ENCODE results near the gene UNC13C. TPM values are rescaled to one million over a fixed set of nuclear protein-coding genes. Genes with fewer than 3 reads are reported as not detected.

Gene UNC13C
- total and polyA plus RNA-seq, 2 of the 13 experiments (the other 11 are each of a cell fraction or from before 2014, with no cell fraction given): 0.04 TPM; not detected in 1

DNA sequence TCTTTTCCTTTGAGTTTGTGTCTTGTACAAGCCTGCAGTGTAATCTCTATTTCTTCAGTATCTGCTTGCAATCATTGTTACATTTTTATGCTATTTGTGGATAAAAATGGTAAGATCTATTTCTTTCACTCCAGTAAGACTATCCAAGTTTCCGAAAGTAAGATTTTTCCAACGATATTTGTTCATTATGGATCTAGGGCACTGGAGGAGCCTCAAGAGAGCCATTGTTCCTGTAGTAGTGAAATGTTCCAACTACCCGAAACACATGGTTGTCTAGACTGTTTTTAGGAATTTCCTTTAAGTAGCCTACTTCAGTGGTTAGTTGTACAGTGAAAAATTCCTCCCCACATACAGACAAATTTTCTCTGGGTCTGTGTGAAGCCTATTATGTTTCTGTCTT, 621.1 kb downstream of the UNC13C start:
- no peaks in the 10 kb centered on the region for H3K79me2 ChIP-seq (ENCODE audit: insufficient read depth, low read length)
- no peak overlapping the region for H3K4me3 ChIP-seq (replicated peaks in 1 of 3; ENCODE audit: insufficient read depth in 1 of 3, low read depth in 2 of 3, low read length in 3 of 3)
- ChIA-PET POLR2A (no interaction called here), CTCF (ENCODE audit: low intra/inter-chr PET ratio, low total read pairs) (no interaction called here)
- in situ Hi-C loops (cut with HindIII; ENCODE audit: extremely low pct_ligation_motif_present, low pct_unique_long_range_greater_than_20kb): no loop called here
- BruUV-seq (replicated peaks): no TSS peak
- no peaks in the 10 kb centered on the region for H4K20me1 ChIP-seq (ENCODE audit: insufficient read depth, low read length)
- DNase-seq (ENCODE audit: low spot score): no peak
- 0% methylated on average over 3 of the region's 3 CpGs for WGBS (ENCODE audit: low lambda C conversion rate)
- H3K4me1 ChIP-seq (ENCODE audit: insufficient read depth, low read length): no peaks in the 10 kb centered on the region
- no peaks in the 10 kb centered on the region for H3K36me3 ChIP-seq (replicated peaks in 1 of 2; ENCODE audit: control insufficient read depth in 1 of 2, insufficient read depth in 2 of 2, low read length in 2 of 2)
- TF ChIP-seq ZFX (CRISPR knock-in tag; IDR thresholded peaks at IDR 0.05; ENCODE audit: low read depth) (no peak), ZNF260 (CRISPR knock-in tag; IDR thresholded peaks at IDR 0.05; ENCODE audit: borderline replicate concordance, low read depth) (no peak), TMF1 (CRISPR knock-in tag; IDR thresholded peaks at IDR 0.05; ENCODE audit: low read depth) (no peak), SRY (CRISPR knock-in tag; IDR thresholded peaks at IDR 0.05) (no peak), ZNF446 (CRISPR knock-in tag; IDR thresholded peaks at IDR 0.05) (no peak), FOSL2 (CRISPR knock-in tag; IDR thresholded peaks at IDR 0.05) (no peak), GATAD1 (CRISPR knock-in tag; IDR thresholded peaks at IDR 0.05) (no peak), KDM2A (CRISPR knock-in tag; IDR thresholded peaks at IDR 0.05; ENCODE audit: borderline replicate concordance, low read depth) (no peak), NPAS2 (CRISPR knock-in tag; IDR thresholded peaks at IDR 0.05; ENCODE audit: borderline replicate concordance) (no peak), POLR2A (IDR thresholded peaks at IDR 0.05; ENCODE audit: insufficient read depth in 1 of 2, low read depth in 2 of 2, low read length in 2 of 2) (no peak), HCFC1 (IDR thresholded peaks at IDR 0.05; ENCODE audit: low read depth, low read length) (no peak), ZNF75D (CRISPR knock-in tag; IDR thresholded peaks at IDR 0.05; ENCODE audit: borderline replicate concordance) (no peak)
- TF ChIP-seq, protein P1, sequence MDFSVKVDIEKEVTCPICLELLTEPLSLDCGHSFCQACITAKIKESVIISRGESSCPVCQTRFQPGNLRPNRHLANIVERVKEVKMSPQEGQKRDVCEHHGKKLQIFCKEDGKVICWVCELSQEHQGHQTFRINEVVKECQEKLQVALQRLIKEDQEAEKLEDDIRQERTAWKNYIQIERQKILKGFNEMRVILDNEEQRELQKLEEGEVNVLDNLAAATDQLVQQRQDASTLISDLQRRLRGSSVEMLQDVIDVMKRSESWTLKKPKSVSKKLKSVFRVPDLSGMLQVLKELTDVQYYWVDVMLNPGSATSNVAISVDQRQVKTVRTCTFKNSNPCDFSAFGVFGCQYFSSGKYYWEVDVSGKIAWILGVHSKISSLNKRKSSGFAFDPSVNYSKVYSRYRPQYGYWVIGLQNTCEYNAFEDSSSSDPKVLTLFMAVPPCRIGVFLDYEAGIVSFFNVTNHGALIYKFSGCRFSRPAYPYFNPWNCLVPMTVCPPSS (IDR thresholded peaks at IDR 0.05): no peak
- TF ChIP-seq, protein P2, sequence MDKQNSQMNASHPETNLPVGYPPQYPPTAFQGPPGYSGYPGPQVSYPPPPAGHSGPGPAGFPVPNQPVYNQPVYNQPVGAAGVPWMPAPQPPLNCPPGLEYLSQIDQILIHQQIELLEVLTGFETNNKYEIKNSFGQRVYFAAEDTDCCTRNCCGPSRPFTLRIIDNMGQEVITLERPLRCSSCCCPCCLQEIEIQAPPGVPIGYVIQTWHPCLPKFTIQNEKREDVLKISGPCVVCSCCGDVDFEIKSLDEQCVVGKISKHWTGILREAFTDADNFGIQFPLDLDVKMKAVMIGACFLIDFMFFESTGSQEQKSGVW (CRISPR knock-in tag; IDR thresholded peaks at IDR 0.05; ENCODE audit: borderline replicate concordance): no peak
- TF ChIP-seq, protein P3, sequence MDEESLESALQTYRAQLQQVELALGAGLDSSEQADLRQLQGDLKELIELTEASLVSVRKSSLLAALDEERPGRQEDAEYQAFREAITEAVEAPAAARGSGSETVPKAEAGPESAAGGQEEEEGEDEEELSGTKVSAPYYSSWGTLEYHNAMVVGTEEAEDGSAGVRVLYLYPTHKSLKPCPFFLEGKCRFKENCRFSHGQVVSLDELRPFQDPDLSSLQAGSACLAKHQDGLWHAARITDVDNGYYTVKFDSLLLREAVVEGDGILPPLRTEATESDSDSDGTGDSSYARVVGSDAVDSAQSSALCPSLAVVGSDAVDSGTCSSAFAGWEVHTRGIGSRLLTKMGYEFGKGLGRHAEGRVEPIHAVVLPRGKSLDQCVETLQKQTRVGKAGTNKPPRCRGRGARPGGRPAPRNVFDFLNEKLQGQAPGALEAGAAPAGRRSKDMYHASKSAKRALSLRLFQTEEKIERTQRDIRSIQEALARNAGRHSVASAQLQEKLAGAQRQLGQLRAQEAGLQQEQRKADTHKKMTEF (CRISPR knock-in tag; IDR thresholded peaks at IDR 0.05): no peak
- no peak for ATAC-seq
- no peak for FAIRE-seq
- no peak overlapping the region for H3K27ac ChIP-seq (ENCODE audit: extremely low read length, insufficient read depth, low read length)
- H3K27me3 ChIP-seq (ENCODE audit: control insufficient read depth in 1 of 2, insufficient read depth in 2 of 2, low read length in 2 of 2): no peaks in the 10 kb centered on the region
- intact Hi-C loops (cut with micrococcal nuclease; ENCODE audit: unreplicated experiment): no loop called here
- H3K4me2 ChIP-seq (ENCODE audit: low read depth, low read length): no peak overlapping the region
- H2AFZ ChIP-seq (ENCODE audit: low read length): no peak overlapping the region
- H3K9ac ChIP-seq (ENCODE audit: insufficient read depth, low read depth, low read length): no peak overlapping the region
- H3K9me3 ChIP-seq (ENCODE audit: low read length): no peaks in the 10 kb centered on the region; the same call in 1 of the 2 replicates
